Thymus (tissue), 11 donors: Measurements from ENCODE around the gene SLC13A3. TPM values are rescaled to one million over a fixed set of nuclear protein-coding genes. Genes with fewer than 3 reads are reported as not detected.

Experiments used
- DNase-seq, 9 donors: peaks; one replicate each; pipeline ENCODE4 v3.0.0-alpha.2; 2013; ENCODE audit warnings: low spot score in 9 of 9, low read depth in 6 of 9, missing footprints in 1 of 9
- H3K27ac ChIP-seq, 2 donors: one replicate each; pipeline ENCODE4 v1.5.1; 2013; ENCODE audit warnings: control low read depth in 1 of 2, low read depth in 1 of 2, low read length in 1 of 2, mild to moderate bottlenecking in 1 of 2, moderate library complexity in 1 of 2
- H3K27me3 ChIP-seq, 2 donors: one replicate each; pipeline ENCODE4 v1.5.1; 2013; ENCODE audit warnings: low read length in 1 of 2; ENCODE audit not compliant: control insufficient read depth in 2 of 2, insufficient read depth in 1 of 2
- H3K36me3 ChIP-seq, 2 donors: one replicate each; pipeline ENCODE4 v1.5.1; 2013; ENCODE audit warnings: low read length in 1 of 2, mild to moderate bottlenecking in 1 of 2, moderate library complexity in 1 of 2; ENCODE audit not compliant: control insufficient read depth in 2 of 2, insufficient read depth in 2 of 2
- H3K4me1 ChIP-seq, 2 donors: one replicate each; pipeline ENCODE4 v1.5.1; 2013; ENCODE audit warnings: low read length in 2 of 2; ENCODE audit not compliant: control insufficient read depth in 2 of 2, insufficient read depth in 2 of 2
- H3K4me3 ChIP-seq, 2 donors: one replicate each; pipeline ENCODE4 v1.5.1; 2013; ENCODE audit warnings: low read length in 2 of 2, control low read depth in 1 of 2, mild to moderate bottlenecking in 1 of 2
- H3K9me3 ChIP-seq, 2 donors: one replicate each; pipeline ENCODE4 v1.5.1; 2013; ENCODE audit warnings: low read length in 1 of 2, mild to moderate bottlenecking in 1 of 2; ENCODE audit not compliant: control insufficient read depth in 2 of 2, insufficient read depth in 1 of 2
- WGBS: extraction: QIAGEN DNeasy Blood & Tissue Kit; methylation state at CpG from one replicate; pipeline ENCODE4 v1.1.7; 2013; 5-methylcytosine and 5-hydroxymethylcytosine counted together
- polyA plus RNA-seq: library from polyadenylated mRNA; stranded (reverse); fragments of 200-250 nt; gene quantifications from one replicate; pipeline ENCODE4 v1.2.3, GENCODE V29; 2013
- total RNA-seq: library from RNA; stranded (reverse); fragments of 120-200 nt; gene quantifications from one replicate; pipeline ENCODE4 v1.2.4, GENCODE V29; 2013
- donor health status: healthy.

The SLC13A3 gene
- total and polyA plus RNA-seq, 2 donors: 1.4 to 1.9 TPM

DNA sequence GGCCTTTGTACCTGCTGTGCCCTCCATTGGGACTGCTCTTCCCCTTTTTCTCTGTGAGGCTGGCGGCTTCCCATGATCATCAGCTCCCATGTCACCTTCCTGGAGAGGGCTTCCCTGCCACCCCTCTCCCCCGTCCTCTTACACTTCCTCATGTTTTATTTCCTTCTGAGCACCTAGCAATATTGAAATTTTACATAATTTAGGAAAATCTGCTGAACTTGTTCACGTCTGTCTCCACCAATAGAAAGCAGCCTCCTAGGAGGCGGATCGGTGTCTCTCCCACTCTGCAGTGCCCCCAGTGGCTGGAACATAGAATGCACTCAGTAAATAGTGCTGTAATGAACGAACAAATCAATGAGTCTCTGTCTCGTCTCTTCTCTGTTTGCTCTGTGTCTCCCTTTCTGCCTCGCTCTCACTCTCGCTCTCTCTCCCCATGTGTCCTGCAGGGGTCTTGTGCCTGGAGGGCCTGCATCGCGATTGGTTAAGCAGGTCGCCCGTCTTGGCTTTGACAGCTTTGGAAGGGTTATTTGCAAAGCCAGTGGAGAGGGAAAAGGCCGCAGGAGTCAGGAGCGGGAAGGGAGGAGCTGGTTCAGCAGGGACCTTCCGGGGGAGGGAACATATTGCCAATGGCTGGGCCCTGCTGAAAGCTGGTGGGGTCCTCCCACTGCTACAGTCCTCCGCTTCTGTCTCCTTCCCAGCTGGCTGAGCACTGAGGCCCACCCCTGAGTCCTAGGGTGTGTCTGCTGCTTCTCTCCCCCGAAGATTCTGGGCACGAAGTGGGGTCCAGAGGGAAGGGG lies 88.7 kb downstream of the SLC13A3 start:
- no peaks in the 10 kb centered on the region for H3K9me3 ChIP-seq
- H3K4me1 ChIP-seq: peaks cover 0 to 5% of the 10 kb centered on the region in 2 donors
- DNase-seq: peak in 7 of 9 donors; percentile 21 to 68 (median 34)
- no peak overlapping the region for H3K27ac ChIP-seq
- H3K36me3 ChIP-seq: no peaks in the 10 kb centered on the region
- WGBS: 34% methylated on average over 19 of the region's 19 CpGs
- H3K4me3 ChIP-seq: no peak overlapping the region
- H3K27me3 ChIP-seq: no peaks in the 10 kb centered on the region

DNA sequence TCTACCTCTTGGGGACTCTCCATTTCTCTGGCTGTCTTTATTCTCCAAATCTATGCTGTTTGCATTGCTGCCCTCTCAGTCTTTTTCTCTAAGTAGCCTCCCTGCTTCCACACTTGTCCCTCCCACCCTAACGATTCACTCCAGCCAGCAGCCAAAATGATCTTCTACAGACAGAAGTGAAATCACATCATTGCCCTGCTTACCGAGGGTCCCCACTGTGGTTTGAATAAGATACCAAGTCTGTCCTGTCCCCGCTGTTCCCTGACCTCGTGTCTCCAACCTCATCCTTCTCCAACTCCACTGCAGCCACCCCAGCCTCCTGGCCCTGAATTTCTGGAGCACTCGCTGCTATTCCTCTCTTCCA lies 89.3 kb downstream of the SLC13A3 start:
- Histone ChIP-seq H3K27me3 (no peaks in the 10 kb centered on the region), H3K4me3 (no peak overlapping the region), H3K36me3 (no peaks in the 10 kb centered on the region), H3K27ac (no peak overlapping the region), H3K4me1 (peaks cover 0 to 5% of the 10 kb centered on the region in 2 donors), H3K9me3 (no peaks in the 10 kb centered on the region)
- WGBS: 52% methylated on average over 5 of the region's 5 CpGs
- DNase-seq: no peak

DNA sequence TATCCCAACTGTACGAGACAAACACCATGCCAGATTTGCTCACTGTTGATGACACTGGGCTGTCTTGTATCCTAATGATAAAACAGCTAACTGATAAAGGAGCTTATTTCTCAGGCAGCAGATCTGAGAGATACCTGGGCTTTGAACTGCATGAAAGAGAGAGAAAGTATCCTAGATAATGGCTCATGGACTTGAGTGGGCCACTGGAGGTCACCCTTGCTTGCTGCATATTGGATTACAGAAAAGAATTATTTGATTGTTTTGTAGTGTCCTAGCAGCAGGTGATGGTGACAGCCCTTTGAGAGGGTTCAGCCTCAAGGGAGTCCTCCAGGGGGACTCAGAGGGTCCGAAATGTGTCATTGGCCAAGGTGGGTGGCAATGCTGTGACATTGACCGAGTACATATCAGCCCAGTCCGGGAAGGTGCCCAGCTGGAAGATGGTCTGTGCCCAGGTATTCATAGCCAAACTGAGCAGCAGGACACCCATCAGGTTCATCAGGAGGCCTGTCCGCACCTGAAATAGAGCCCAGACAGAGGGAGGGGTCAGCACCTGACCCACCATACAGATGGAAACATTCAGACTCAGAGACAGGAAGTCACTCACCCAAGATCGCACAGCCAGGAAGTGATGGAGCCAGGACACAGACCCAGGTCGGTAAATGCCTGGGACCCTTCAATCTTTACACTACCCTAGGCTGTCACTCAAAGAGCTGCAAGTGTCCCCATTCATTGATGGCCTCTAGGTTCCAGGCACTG lies 91.4 kb downstream of the SLC13A3 start:
- H3K9me3 ChIP-seq: no peaks in the 10 kb centered on the region
- WGBS: 84% methylated on average over 7 of the region's 7 CpGs
- peaks cover 0 to 5% of the 10 kb centered on the region in 2 donors for H3K4me1 ChIP-seq
- DNase-seq: no peak
- no peak overlapping the region for H3K4me3 ChIP-seq
- H3K36me3 ChIP-seq: no peaks in the 10 kb centered on the region
- no peak overlapping the region for H3K27ac ChIP-seq
- no peaks in the 10 kb centered on the region for H3K27me3 ChIP-seq

DNA sequence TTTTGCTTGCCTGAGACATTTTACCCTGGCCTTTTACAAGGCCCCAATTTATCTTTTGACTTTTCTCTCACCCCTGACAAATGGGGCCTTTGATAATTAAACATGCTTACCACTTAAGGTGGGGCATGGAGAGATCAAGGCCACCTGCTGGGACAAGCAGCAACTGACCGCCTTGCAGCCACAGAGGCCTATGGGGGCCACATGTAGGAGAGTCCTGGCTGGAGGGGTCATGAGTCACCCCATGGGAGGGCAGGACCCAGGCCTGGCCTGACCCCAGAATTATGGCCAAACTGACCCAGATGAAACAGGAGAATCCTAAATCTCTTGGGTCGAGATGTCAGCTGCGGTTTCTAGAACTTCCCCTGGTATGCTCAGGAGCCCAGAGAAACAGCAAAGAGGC lies 92.3 kb downstream of the SLC13A3 start:
- WGBS: 96% methylated on average over 3 of the region's 3 CpGs
- H3K9me3 ChIP-seq: no peaks in the 10 kb centered on the region
- peaks cover 0 to 5% of the 10 kb centered on the region in 2 donors for H3K4me1 ChIP-seq
- no peaks in the 10 kb centered on the region for H3K36me3 ChIP-seq
- H3K27me3 ChIP-seq: no peaks in the 10 kb centered on the region
- H3K27ac ChIP-seq: no peak overlapping the region
- H3K4me3 ChIP-seq: no peak overlapping the region
- no peak for DNase-seq

DNA sequence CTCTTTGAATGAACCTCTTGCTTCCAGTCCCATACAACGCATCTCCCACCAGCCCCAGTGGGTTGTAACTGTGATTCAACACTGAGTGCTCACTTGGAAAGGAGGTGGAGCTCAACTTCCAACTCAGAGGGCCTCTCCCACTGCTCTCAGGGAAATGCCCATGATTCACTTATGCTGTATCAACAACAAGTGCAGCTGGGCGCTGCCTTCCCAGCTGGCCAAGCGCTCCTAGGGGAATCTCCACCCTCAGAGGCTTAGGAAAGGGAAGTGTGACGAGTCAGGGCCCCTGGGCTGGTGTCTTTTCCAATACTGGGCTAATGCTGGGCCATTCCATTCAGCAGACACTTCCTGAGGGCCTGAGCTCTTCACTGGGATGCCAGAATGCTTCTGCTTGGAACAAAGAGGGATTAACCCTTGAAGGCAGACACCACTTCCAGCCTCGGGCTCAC lies 92.7 kb downstream of the SLC13A3 start:
- Histone ChIP-seq H3K4me3 (no peak overlapping the region), H3K4me1 (peaks cover 0 to 5% of the 10 kb centered on the region in 2 donors), H3K27me3 (no peaks in the 10 kb centered on the region), H3K9me3 (no peaks in the 10 kb centered on the region), H3K27ac (no peak overlapping the region), H3K36me3 (no peaks in the 10 kb centered on the region)
- DNase-seq: peak in 1 of 9 donors; percentile 9
- 92% methylated on average over 5 of the region's 5 CpGs for WGBS

DNA sequence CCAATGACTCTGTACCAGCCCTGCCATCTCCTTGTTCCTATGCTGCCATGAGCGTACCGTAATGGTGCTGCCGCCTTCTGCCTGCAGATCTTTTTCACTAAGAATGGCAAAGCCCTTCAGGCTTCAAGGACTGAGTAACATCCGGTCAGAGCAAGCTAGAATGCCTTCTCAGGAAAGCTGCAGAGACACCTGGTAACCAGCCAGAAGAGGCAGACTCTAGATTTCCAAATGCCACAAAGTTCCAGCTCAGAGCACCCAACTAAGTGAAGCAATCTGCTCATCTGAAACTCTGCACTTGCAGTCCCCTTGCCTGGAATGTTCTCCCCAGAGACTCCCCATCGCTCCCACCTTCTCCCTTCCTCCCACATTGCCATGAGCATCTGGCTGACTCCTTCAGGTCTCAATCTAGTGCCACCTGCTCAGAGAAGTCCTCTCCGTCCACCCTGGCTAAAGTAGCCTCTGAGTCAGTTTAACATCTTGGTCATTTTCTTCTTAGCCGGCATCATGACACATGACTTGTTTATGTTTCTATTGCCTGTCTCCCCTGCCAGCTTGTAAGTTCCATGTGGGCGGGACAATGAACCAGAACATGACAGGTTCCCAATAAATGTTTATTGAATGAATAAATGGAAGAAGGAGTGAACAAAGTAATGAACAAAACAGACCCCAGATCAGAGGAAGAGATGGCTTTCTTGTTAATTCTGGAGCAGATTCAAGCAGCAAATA lies 93.9 kb downstream of the SLC13A3 start:
- peaks cover 0 to 13% of the 10 kb centered on the region in 2 donors for H3K4me1 ChIP-seq
- no peaks in the 10 kb centered on the region for H3K36me3 ChIP-seq
- no peaks in the 10 kb centered on the region for H3K9me3 ChIP-seq
- DNase-seq: no peak
- H3K27ac ChIP-seq: no peak overlapping the region
- H3K4me3 ChIP-seq: no peak overlapping the region
- H3K27me3 ChIP-seq: no peaks in the 10 kb centered on the region
- 92% methylated on average over 8 of the region's 8 CpGs for WGBS

DNA sequence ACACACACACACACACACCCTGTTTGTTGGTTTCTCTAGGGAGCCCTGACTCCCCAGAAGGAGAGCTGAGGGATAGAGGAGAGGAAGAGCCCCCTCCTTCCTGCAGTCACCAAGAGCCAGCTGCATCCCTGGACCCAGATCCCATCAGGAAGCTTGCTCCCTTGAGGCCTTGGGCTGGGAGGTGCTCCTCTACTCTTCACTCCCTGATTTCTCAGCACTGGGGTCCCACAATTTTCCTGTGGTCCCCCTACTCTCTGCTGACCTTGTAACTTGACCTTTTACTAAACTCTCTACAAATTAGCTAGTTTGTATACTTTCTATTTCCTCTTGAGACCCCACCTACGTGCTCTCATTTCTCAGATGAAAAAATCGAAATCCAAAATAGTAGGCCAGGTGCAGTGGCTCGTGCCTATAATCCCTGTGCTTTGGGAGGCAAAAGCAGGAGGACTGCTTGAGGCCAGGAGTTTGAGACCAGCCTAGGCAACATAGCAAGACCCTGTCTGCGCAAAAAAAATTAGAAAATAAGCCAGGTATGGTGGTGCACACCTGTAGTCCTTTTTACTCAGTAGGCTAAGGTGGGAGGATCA lies 95.8 kb downstream of the SLC13A3 start:
- no peak for DNase-seq
- peaks cover 0 to under 1% of the 10 kb centered on the region in 2 donors for H3K27me3 ChIP-seq
- WGBS: 88% methylated on average over 4 of the region's 4 CpGs
- no peak overlapping the region for H3K27ac ChIP-seq
- H3K4me1 ChIP-seq: peaks cover 0 to 8% of the 10 kb centered on the region in 2 donors
- no peak overlapping the region for H3K4me3 ChIP-seq
- no peaks in the 10 kb centered on the region for H3K36me3 ChIP-seq
- no peaks in the 10 kb centered on the region for H3K9me3 ChIP-seq

DNA sequence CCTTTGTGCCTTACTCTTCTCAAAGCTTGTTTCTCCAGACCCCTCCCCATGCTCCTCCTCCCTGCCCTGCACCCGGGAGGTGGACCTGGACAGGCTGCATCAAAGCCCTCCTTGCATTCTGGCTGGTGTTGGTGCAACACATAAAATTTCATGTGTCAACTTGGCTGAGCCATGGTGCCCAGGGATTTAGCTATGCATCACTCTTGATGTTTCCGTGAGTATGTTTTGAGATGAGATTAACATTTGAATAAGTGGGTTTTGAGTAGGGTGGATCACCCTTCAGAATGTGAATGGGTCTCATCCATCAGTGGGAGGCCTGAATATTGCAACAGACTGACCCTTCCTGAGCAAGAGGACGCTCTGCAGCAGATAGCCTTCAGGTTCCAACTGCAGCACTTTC lies 96.4 kb downstream of the SLC13A3 start:
- no peaks in the 10 kb centered on the region for H3K9me3 ChIP-seq
- no peaks in the 10 kb centered on the region for H3K36me3 ChIP-seq
- no peak for DNase-seq
- H3K27ac ChIP-seq: no peak overlapping the region
- WGBS: 95% methylated on average over 3 of the region's 3 CpGs
- H3K27me3 ChIP-seq: peaks cover 0 to 3% of the 10 kb centered on the region in 2 donors
- H3K4me3 ChIP-seq: no peak overlapping the region
- H3K4me1 ChIP-seq: peaks cover 0 to 8% of the 10 kb centered on the region in 2 donors
